IPS-11a (cell line): ENCODE results near the gene TBXT.

ENCODE experiments used
- H3K4me3 ChIP-seq: one replicate; pipeline ENCODE4 v1.5.1; 2013; ENCODE audit warnings: low read depth, low read length, control low read depth

TBXT gene

GRCh38 chr6:166119116-166119911 is 48.3 kb downstream of the TBXT start:
- H3K4me3 ChIP-seq: no peak overlapping the region

DNA sequence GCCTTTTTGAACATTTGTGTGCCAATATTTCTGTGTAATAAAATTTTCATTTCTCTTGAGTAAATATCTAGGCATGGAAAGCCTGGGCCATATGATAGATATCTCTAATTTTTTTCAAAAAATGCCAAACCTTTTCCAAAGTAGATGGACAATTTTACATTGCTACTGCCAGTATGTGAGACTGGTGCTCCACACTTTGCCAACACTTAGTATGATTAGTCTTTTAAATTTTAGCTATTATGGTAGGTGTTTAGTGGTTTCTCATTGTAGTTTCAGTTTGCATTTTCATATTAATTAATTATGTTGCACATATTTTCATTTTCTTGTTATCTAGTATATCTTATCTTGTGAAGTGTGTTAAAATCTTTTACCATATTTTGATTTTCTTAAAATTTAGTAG is 52.0 kb downstream of the TBXT start:
- H3K4me3 ChIP-seq: no peak overlapping the region

DNA sequence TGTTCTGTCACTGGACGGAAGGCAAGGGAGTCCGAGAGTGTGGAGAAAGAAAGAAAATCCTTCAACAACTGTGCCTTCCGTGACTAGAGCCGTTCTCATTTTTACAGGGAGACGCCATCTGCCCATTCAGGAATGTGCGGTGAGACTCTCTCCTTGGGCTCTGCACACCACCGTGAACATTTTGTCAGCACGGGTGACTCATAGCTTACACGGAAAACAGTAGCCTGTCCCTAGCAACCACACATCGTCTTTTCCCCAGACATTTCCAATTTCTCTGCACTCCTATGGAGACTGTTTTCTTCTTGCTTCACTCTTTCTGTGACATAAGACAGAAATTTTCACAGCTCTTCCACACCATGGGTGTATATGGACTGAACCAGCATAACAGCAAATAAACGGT is 55.1 kb downstream of the TBXT start:
- H3K4me3 ChIP-seq: no peak overlapping the region

DNA sequence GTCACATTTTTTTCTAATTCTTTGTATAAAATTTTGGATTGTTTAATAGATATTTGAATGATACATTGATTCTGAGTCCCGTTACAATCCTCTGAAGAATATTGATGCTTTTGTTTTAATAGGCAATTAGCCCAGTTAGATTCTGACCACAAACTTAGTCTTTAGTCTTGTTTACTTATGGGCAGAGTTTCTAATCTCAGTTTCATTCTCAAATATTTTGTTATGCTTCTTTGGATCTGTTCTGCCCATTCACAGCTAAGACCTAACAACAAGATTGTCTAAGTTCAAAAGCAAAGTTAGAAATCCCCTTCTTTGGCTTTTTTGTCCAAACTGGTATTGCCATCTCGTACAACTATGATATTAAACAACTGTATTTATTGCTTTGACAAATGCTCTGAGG is 58.0 kb downstream of the TBXT start:
- H3K4me3 ChIP-seq: no peak overlapping the region
